OCI-LY1 (cell line): ENCODE data around the gene EML6.

Experiments
- EZH2 ChIP-seq: fragments of 200-600 bp; sonication (generic), shearing (Covaris generic); IDR thresholded peaks from 2 replicates; pipeline ENCODE4 v1.8.0; 2017; ENCODE audit warnings: borderline replicate concordance, mixed run types, mild to moderate bottlenecking, antibody characterized with exemption, low read length, moderate library complexity, mixed read lengths
- TF ChIP-seq, protein P1 (sequence below): fragments of 200-600 bp; sonication (generic), shearing (Covaris generic); IDR thresholded peaks from 2 replicates; pipeline ENCODE4 v1.5.1; 2017; ENCODE audit warnings: mild to moderate bottlenecking, antibody characterized with exemption, low read length, moderate library complexity, mixed read lengths

DNA sequence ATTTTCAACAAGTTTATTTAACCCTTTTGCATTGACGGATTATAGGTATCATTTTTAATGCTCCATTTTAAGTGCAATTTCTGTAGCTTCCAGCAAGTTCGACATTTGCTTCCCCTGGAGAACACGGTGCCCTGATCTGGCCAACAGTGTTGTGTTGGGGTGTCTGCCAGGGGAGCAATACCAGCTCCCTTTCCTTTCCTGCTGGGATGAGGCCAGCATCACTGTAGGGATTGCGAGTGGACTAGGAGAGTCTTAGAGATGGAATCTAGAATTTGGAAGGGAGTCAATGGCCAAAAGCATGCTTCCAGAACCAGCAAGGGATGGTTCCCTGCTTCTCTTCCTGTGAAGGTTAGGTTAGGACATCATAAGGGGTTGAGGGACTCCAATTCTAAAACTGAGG lies 191.6 kb downstream of the EML6 start:
- TF ChIP-seq, protein P1, sequence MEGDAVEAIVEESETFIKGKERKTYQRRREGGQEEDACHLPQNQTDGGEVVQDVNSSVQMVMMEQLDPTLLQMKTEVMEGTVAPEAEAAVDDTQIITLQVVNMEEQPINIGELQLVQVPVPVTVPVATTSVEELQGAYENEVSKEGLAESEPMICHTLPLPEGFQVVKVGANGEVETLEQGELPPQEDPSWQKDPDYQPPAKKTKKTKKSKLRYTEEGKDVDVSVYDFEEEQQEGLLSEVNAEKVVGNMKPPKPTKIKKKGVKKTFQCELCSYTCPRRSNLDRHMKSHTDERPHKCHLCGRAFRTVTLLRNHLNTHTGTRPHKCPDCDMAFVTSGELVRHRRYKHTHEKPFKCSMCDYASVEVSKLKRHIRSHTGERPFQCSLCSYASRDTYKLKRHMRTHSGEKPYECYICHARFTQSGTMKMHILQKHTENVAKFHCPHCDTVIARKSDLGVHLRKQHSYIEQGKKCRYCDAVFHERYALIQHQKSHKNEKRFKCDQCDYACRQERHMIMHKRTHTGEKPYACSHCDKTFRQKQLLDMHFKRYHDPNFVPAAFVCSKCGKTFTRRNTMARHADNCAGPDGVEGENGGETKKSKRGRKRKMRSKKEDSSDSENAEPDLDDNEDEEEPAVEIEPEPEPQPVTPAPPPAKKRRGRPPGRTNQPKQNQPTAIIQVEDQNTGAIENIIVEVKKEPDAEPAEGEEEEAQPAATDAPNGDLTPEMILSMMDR: no peak
- TF ChIP-seq EZH2: no peak
